Right atrium auricular region (tissue), 2 donors: ENCODE measurements around the gene KIF17. TPM values are rescaled to one million over a fixed set of nuclear protein-coding genes. Genes with fewer than 3 reads are reported as not detected.
"Not testable (repeated sequence)": the region's sequence is repeated elsewhere in the genome, so short reads cannot be mapped to it uniquely, and the experiment has no call there.

Source experiments
- DNase-seq: peaks from one replicate; pipeline ENCODE4 v3.0.0-alpha.2; 2019; ENCODE audit warnings: low spot score
- H3K27ac ChIP-seq, 2 donors: fragments of 200-600 bp; sonication (generic); 1 replicate in 1 of 2; 2 replicates in 1 of 2; pipeline ENCODE4 v1.5.1; 2016 to 2019
- H3K27me3 ChIP-seq, 2 donors: fragments of 200-600 bp; sonication (generic); one replicate each; pipeline versions ENCODE4 v1.5.1 to v1.6.0; 2017 to 2019
- H3K36me3 ChIP-seq: fragments of 200-600 bp; sonication (generic); one replicate; pipeline ENCODE4 v1.5.1; 2016
- H3K4me1 ChIP-seq, 2 donors: fragments of 200-600 bp; sonication (generic); one replicate each; pipeline versions ENCODE4 v1.5.1 to v1.6.0; 2017 to 2019
- H3K4me3 ChIP-seq, 2 donors: fragments of 200-600 bp; sonication (generic); 1 replicate in 1 of 2; 2 replicates in 1 of 2; pipeline ENCODE4 v1.5.1; 2017 to 2019; ENCODE audit warnings: mild to moderate bottlenecking in 1 of 2, moderate library complexity in 1 of 2
- H3K9me3 ChIP-seq, 2 donors: fragments of 200-600 bp; sonication (generic); one replicate each; pipeline ENCODE4 v1.5.1; 2019
- CTCF ChIP-seq, 2 donors: fragments of 200-600 bp; sonication (generic); IDR thresholded peaks; one replicate each; pipeline ENCODE4 v1.5.1; 2019; ENCODE audit warnings: antibody characterized with exemption in 2 of 2
- total RNA-seq, 2 donors: library from RNA; depleted of rRNA; stranded (reverse); fragments of >200 nt; gene quantifications; one replicate each; pipeline ENCODE4 v1.1.0, GENCODE V29; 2016

KIF17 gene
- total RNA-seq, 2 donors from 2014 or later, result 2.6 to 6.0 TPM

- no peak overlapping the region for H3K4me3 ChIP-seq
- no peaks in the 10 kb centered on the region for H3K36me3 ChIP-seq
- H3K9me3 ChIP-seq, result no peaks in the 10 kb centered on the region
- no peak for TF ChIP-seq CTCF (IDR thresholded peaks at IDR 0.05)
- no peak overlapping the region for H3K27ac ChIP-seq
- no peak for DNase-seq
- no peaks in the 10 kb centered on the region for H3K27me3 ChIP-seq
- peaks cover 0 to 10% of the 10 kb centered on the region in 2 donors for H3K4me1 ChIP-seq
Measured at GRCh38 chr1:20721117-20722061, 3.6 kb upstream of the KIF17 start.

GRCh38 chr1:20720631-20721091 lies 2.9 kb upstream of the KIF17 start:
- TF ChIP-seq CTCF (IDR thresholded peaks at IDR 0.05), result no peak
- Histone ChIP-seq H3K27me3 (no peaks in the 10 kb centered on the region), H3K9me3 (no peaks in the 10 kb centered on the region), H3K4me3 (no peak overlapping the region), H3K4me1 (peaks cover 0 to 10% of the 10 kb centered on the region in 2 donors), H3K36me3 (no peaks in the 10 kb centered on the region), H3K27ac (no peak overlapping the region)
- DNase-seq, result no peak

- no peak for TF ChIP-seq CTCF (IDR thresholded peaks at IDR 0.05)
- H3K4me1 ChIP-seq, result peaks cover 0 to 10% of the 10 kb centered on the region in 2 donors
- DNase-seq, result no peak
- no peaks in the 10 kb centered on the region for H3K27me3 ChIP-seq
- H3K9me3 ChIP-seq, result no peaks in the 10 kb centered on the region
- H3K4me3 ChIP-seq, result no peak overlapping the region
- H3K36me3 ChIP-seq, result no peaks in the 10 kb centered on the region
- no peak overlapping the region for H3K27ac ChIP-seq
Measured at GRCh38 chr1:20719871-20720620, 2.2 kb upstream of the KIF17 start.

GRCh38 chr1:20719261-20719660 lies 1.5 kb upstream of the KIF17 start:
- Histone ChIP-seq H3K27me3 (no peaks in the 10 kb centered on the region), H3K36me3 (no peaks in the 10 kb centered on the region), H3K9me3 (no peaks in the 10 kb centered on the region), H3K4me1 (peaks cover 0 to 10% of the 10 kb centered on the region in 2 donors), H3K4me3 (no peak overlapping the region), H3K27ac (no peak overlapping the region)
- DNase-seq, result no peak
- no peak for TF ChIP-seq CTCF (IDR thresholded peaks at IDR 0.05)

GRCh38 chr1:20718343-20718882 lies 606 bp upstream of the KIF17 start:
- H3K9me3 ChIP-seq, H3K4me1 ChIP-seq, H3K27me3 ChIP-seq, DNase-seq, H3K36me3 ChIP-seq, H3K27ac ChIP-seq: not testable (repeated sequence)
- peak overlapping the region; percentile 17 to 52 for H3K4me3 ChIP-seq

- no peaks in the 10 kb centered on the region for H3K36me3 ChIP-seq
- H3K27me3 ChIP-seq, result no peaks in the 10 kb centered on the region
- H3K9me3 ChIP-seq, result no peaks in the 10 kb centered on the region
- H3K4me3 ChIP-seq, result no peak overlapping the region
- DNase-seq, result no peak
- H3K27ac ChIP-seq, result no peak overlapping the region
- peaks cover 0 to 10% of the 10 kb centered on the region in 2 donors for H3K4me1 ChIP-seq
- no peak for TF ChIP-seq CTCF (IDR thresholded peaks at IDR 0.05)
Measured at GRCh38 chr1:20716232-20716631, 1.6 kb downstream of the KIF17 start.
